ENCODE data around the gene CYP1A2.

GRCh38 chr15:74789171-74789631, 40.6 kb downstream of the CYP1A2 start:
- TF ChIP-seq, protein P1, sequence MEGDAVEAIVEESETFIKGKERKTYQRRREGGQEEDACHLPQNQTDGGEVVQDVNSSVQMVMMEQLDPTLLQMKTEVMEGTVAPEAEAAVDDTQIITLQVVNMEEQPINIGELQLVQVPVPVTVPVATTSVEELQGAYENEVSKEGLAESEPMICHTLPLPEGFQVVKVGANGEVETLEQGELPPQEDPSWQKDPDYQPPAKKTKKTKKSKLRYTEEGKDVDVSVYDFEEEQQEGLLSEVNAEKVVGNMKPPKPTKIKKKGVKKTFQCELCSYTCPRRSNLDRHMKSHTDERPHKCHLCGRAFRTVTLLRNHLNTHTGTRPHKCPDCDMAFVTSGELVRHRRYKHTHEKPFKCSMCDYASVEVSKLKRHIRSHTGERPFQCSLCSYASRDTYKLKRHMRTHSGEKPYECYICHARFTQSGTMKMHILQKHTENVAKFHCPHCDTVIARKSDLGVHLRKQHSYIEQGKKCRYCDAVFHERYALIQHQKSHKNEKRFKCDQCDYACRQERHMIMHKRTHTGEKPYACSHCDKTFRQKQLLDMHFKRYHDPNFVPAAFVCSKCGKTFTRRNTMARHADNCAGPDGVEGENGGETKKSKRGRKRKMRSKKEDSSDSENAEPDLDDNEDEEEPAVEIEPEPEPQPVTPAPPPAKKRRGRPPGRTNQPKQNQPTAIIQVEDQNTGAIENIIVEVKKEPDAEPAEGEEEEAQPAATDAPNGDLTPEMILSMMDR (IDR thresholded peaks at IDR 0.05; ENCODE audit: low read length), result no peak
- TF ChIP-seq EZH2 (IDR thresholded peaks at IDR 0.05; ENCODE audit: borderline replicate concordance, low read length), result no peak

All from OCI-LY1 (cell line).